ENCODE results near the gene TTC4. TPM values are rescaled to one million over a fixed set of nuclear protein-coding genes. Genes with fewer than 3 reads are reported as not detected.

The TTC4 gene
- total and polyA plus RNA-seq, 2 experiments from 2014 or later = 25.1 to 33.6 TPM

- H3K27ac Mint-ChIP-seq = no peak overlapping the region
- no peaks in the 10 kb centered on the region; the same call in none of the 2 replicates for H4K20me1 ChIP-seq (replicated peaks; ENCODE audit: insufficient read depth)
- H3K4me1 Mint-ChIP-seq = peaks cover 2% of the 10 kb centered on the region; the same call in 2 of the 3 replicates
- H2AFZ ChIP-seq = no peak overlapping the region
- no peak overlapping the region for H3K4me2 ChIP-seq
- H3K27me3 ChIP-seq (ENCODE audit: insufficient read depth) = no peaks in the 10 kb centered on the region
- peaks cover 4% of the 10 kb centered on the region for H3K27me3 Mint-ChIP-seq (ENCODE audit: insufficient read depth, low read depth, poor library complexity)
- peaks cover 2% of the 10 kb centered on the region; the same call in 1 of the 3 replicates for H3K9me3 Mint-ChIP-seq
- H3F3A ChIP-seq (replicated peaks; ENCODE audit: low read depth) = no peaks in the 10 kb centered on the region
- no peak for ATAC-seq
- no peaks in the 10 kb centered on the region for H3K79me2 ChIP-seq (replicated peaks; ENCODE audit: insufficient read depth)
- no peak for DNase-seq (ENCODE audit: low spot score)
- no peak for TF ChIP-seq STAT1 (IDR thresholded peaks at IDR 0.05; ENCODE audit: unreplicated experiment)
- TF ChIP-seq POLR2AphosphoS5 (IDR thresholded peaks at IDR 0.05; ENCODE audit: low read depth) = no peak
- TF ChIP-seq REST (IDR thresholded peaks at IDR 0.05; ENCODE audit: unreplicated experiment) = no peak
- TF ChIP-seq ETS1 (IDR thresholded peaks at IDR 0.05) = no peak
- no peak for TF ChIP-seq ZNF462 (CRISPR knock-in tag; IDR thresholded peaks at IDR 0.05)
- no peak for TF ChIP-seq EZH2 (IDR thresholded peaks at IDR 0.05; ENCODE audit: low read depth, unreplicated experiment)
- no peak for TF ChIP-seq CREB1 (CRISPR knock-in tag; IDR thresholded peaks at IDR 0.05; ENCODE audit: low read depth)
- TF ChIP-seq ZNF114 (CRISPR knock-in tag; IDR thresholded peaks at IDR 0.05) = no peak
- TF ChIP-seq EZH2phosphoT487 (IDR thresholded peaks at IDR 0.05; ENCODE audit: unreplicated experiment) = no peak
- no peak for TF ChIP-seq NANOG (IDR thresholded peaks at IDR 0.05; ENCODE audit: borderline replicate concordance)
- TF ChIP-seq, protein P1, sequence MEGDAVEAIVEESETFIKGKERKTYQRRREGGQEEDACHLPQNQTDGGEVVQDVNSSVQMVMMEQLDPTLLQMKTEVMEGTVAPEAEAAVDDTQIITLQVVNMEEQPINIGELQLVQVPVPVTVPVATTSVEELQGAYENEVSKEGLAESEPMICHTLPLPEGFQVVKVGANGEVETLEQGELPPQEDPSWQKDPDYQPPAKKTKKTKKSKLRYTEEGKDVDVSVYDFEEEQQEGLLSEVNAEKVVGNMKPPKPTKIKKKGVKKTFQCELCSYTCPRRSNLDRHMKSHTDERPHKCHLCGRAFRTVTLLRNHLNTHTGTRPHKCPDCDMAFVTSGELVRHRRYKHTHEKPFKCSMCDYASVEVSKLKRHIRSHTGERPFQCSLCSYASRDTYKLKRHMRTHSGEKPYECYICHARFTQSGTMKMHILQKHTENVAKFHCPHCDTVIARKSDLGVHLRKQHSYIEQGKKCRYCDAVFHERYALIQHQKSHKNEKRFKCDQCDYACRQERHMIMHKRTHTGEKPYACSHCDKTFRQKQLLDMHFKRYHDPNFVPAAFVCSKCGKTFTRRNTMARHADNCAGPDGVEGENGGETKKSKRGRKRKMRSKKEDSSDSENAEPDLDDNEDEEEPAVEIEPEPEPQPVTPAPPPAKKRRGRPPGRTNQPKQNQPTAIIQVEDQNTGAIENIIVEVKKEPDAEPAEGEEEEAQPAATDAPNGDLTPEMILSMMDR (conservative IDR thresholded peaks at IDR 0.05; ENCODE audit: low read depth in 2 of 2) = no peak
- TF ChIP-seq ZNF331 (CRISPR knock-in tag; IDR thresholded peaks at IDR 0.05; ENCODE audit: low read depth) = no peak
- no peak for TF ChIP-seq JUNB (IDR thresholded peaks at IDR 0.05; ENCODE audit: unreplicated experiment)
- no peak overlapping the region for H3K4me3 ChIP-seq
- no peaks in the 10 kb centered on the region for H3K9me2 ChIP-seq (ENCODE audit: insufficient read depth)
- peaks cover 9% of the 10 kb centered on the region for H3K36me3 ChIP-seq (ENCODE audit: insufficient read depth)
- H3K4me1 ChIP-seq (ENCODE audit: insufficient read depth) = no peaks in the 10 kb centered on the region
- H3K36me3 Mint-ChIP-seq (ENCODE audit: low read depth) = peaks cover 50% of the 10 kb centered on the region
- H3K27ac ChIP-seq (ENCODE audit: low read depth) = no peak overlapping the region
- no peak overlapping the region for H3K4me3 Mint-ChIP-seq
Measured at GRCh38 chr1:54741531-54741930, 25.9 kb downstream of the TTC4 start.

Data from GM23338 (cell line).